T-helper 1 cell treated with Interleukin-12 subunit alpha and Interleukin-12 subunit beta and Interleukin-4 antibody, amounts not matched to agents 30 ng/mL and 1 ng/mL, for 36 hours (primary cell): ENCODE data around the gene RGS3. TPM values are rescaled to one million over a fixed set of nuclear protein-coding genes. Genes with fewer than 3 reads are reported as not detected.

Experiments
- intact Hi-C: fragments of 100-400 bp; cut with micrococcal nuclease; formaldehyde crosslinking; loops from one replicate; pipeline ENCODE4 v1.15.1; 2024
- total RNA-seq: library from RNA; stranded (reverse); gene quantifications from 2 replicates; pipeline ENCODE4 v1.2.3, GENCODE V29; 2022

RGS3 gene
- total RNA-seq, 1 donor from 2014 or later, result 35.9 TPM

DNA sequence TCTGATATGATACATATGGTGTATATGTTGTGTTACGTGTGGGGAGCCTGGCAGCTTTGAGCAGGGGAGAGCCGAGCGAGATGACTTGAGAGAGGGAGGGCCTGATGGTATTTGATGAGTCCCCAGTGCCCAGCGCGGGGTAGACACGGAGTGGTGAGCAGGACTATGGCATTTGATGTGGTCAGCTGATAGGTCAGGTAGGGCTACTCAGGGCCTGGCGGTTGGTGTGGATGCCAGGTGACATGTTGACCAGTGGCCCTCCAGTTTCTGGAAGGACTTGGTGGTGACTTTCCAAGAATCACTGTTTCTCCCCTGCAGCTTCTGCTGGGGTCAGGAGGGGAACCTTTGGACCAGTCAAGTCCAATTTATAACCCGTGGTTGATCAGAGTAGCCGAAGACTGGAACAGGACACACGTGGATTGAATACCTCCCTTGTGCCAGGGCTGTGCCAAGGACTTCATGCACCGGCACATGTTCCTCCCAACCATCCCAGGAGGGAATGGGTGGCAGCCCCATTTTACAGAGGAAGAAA lies 148.8 kb downstream of the RGS3 start:
- intact Hi-C loops, result no loop called here

DNA sequence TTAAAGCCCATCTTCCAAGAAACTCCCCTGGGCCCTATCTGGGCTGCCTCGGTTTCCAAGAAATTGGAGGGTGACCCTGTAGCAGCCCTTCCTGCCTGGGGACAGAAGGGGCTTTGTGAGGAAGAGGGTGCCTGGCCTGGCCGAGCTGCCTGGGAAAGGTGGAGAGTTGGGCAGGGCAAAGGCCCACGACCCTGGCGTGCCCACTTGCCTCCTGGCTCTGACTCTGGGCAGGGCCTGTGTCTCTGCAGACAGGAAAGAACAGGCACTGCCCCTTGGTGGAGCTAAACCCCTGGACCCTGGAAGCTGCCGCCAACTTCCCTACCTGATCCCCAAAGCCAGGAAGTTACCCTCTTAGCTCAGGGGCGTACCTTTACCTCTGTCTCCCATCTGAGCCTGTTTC lies 149.3 kb downstream of the RGS3 start:
- intact Hi-C loops, result no loop called here

- intact Hi-C loops, result no loop called here
These were observed 150.4 kb downstream of the RGS3 start for GRCh38 chr9:113613815-113614413.

DNA sequence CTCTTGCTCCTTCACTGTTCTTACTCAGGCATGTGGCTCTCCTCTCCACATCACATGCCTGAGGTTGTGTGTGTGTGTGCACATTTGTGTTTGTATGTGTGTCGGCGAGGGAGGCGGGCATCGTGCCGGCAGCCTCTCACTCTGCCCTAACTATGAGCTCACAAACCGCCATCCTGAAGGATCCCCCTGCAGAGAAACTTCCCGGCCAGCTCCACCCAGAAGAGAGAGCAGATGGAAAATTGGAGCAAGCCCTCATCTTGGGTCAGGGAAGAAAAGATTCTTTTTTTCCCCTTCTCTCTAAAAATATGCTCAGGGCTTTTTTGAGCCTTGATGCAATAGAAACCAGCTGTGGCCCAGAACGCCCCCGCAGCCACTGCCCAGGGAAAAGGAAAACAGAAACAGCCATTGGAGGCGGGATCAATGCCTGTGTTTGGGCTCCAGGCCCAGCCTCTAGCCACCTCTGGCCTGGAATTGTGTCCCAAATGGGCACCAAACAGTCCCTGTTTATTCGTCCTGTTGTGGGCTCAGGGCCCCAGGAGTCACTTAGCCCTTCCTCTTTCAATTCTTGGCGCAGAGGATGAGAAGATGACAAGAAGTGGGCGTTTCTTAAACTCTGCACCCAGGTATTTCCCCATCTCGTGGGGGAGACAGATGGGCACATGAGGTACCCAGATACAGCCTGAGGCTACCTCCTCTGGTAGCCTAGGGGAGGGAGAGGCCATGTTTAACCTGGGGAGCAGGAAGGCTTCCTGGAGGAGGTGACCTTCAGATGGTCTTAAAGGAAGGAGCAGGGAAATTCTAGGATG lies 151.5 kb downstream of the RGS3 start:
- intact Hi-C loops, result no loop called here

GRCh38 chr9:113616116-113616515 lies 152.6 kb downstream of the RGS3 start:
- intact Hi-C loops, result no loop called here

DNA sequence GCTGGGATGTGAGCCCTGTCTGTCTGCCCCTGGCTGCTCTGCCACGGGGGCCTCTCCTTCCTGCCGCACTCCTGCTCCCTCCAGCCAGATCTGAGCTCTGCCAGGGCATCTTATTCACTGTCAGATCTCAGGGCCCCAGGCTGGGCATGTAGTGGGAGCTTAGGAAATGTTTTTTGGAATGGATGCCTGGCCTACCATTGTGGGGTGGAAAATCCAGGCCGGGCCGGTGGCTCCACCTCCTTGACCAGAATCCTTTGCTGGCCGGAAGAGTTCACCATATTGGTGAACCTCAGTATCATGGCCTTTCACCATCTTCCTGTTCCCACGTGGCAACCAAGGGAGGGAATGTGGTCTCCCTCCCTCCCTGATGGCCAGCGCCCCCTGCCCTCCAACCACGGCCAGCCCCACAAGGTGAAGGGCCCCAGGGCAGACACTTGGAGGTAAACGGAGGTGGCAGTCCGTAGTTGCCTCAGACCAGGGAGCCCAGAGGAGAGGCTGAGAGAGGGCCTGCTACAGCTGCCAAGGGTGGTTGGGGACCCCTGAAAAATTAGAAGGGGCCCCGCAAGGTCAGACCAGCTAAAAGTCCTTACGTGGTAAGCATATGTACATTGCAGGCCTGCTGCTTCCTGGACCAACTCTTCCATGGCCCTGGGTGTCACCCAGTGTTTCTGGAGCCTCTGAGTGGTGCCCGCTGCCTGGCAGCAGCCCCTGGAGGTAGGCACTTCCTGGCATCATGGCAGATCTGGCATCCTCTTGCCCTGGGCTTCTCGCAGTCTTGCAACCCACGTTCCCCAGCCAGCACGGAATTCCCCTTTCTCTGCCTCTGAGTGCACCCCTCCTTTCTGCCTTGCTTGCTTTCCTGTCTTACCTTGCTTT lies 153.3 kb downstream of the RGS3 start:
- intact Hi-C loops, result no loop called here

- intact Hi-C loops, result no loop called here
These were observed 154.0 kb downstream of the RGS3 start for GRCh38 chr9:113617550-113617949.

GRCh38 chr9:113618836-113619490 lies 155.4 kb downstream of the RGS3 start:
- intact Hi-C loops, result no loop called here

GRCh38 chr9:113619491-113620376 lies 156.2 kb downstream of the RGS3 start:
- intact Hi-C loops, result no loop called here

DNA sequence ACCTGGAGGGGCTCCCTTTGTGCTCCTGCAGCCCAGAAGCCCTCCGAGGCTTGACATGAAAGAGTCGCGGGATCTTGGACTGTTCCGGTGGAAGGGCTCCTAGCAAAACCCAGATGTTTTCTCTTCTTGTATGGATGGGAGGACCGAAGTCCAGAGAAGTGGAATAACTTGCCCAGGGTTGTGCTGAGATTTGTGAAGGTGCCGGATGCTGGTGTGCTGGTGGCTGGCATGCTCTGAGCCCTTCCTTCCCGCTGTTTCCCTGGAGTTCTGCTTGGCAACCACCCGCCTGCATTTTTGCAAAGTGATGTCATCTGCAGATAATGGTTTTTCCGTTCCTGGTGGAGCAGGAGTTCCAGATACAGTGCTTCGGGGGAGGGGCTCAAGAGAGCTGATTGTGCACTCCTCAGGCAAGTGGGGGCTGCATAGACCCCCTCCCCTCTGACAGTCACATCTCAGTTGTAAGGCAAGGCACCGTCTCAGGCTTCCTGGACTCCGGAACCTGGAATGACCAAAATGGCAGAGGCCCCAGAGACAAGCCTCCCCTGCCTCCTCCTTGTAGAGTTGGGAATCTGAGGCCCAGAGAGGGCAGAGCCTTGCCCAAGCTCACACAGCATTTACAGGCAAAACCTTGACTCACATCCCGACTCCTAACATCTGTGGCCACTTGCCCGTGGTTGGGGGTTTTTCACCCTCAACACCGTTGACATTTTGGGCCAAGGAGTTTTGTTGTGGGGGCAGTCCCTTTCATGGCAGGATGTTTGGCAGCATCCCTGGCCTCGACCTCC lies 157.0 kb downstream of the RGS3 start:
- intact Hi-C loops, result no loop called here

DNA sequence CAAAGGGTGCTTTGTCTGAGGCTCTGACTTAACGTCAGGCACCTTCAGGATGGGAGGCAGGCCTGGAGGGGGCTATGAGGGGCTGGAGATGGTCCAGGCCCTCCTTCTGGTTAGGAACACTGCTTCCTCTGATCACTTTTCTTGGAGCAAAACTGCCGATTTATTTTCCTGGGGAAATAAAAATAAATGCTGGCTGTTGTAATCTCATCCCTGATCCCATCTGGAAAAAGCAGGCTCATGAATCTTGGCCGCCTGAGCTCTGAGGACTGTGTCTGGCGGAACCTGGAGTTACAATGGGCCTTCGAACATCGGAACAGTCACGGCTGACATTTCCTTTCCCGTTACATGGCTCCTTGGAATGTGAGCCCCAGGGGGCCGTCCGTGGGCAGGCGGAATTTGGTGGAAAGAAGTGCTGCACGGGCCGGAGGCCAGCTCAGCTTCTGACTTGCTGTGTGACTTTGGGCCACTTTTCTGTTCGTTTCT lies 157.8 kb downstream of the RGS3 start:
- intact Hi-C loops, result no loop called here

- intact Hi-C loops, result no loop called here
These were observed 158.5 kb downstream of the RGS3 start for GRCh38 chr9:113621980-113622379.

- intact Hi-C loops, result no loop called here
These were observed 159.3 kb downstream of the RGS3 start for GRCh38 chr9:113622600-113623400.

DNA sequence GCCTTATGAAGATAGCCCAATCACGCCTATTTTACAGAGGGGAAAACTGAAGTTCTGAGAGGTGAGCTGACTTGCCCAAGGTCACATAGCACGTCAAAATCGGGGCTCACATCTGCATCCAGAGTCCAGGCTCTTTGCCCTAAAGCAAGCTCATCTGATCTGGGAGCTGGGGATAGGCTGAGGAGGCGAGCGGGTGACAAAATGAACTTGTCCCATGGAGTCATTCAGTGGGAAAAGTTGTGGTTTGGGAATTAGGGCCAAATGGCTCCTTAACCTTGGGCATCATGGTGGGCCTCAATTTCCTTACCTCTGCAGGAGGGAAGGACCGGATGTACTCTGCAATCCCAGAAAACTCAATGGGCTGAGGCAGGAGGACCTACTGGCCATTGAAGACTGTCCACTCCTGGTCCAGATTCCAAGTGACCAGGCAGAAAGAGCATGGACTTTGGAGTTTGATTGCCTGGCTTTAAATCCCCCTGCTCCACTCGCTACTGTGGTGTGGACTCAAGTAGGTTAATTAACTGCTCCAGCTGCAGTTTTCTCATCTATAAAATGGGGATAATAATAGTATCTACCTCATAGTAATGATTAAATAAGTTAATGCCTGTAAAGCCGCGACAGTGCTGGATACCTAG lies 160.4 kb downstream of the RGS3 start:
- intact Hi-C loops, result no loop called here

DNA sequence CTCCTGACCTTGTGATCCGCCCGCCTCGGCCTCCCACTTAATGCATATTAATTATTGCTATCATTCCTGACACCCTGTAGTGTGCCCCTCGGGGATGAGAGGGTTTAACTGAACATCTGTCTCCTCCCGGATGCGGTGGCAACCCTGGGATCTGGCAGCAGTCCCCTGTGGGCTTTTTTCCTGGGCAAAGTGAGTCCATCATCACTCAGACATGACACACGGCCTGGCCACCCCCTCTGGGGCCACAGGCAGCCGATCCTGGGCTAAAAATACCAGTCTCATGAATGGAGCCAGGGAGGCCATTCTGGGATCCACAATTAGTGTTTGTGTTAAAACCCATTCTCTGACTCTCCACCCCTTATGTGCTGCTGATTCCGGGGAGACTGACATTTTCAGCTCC lies 161.2 kb downstream of the RGS3 start:
- intact Hi-C loops, result no loop called here

DNA sequence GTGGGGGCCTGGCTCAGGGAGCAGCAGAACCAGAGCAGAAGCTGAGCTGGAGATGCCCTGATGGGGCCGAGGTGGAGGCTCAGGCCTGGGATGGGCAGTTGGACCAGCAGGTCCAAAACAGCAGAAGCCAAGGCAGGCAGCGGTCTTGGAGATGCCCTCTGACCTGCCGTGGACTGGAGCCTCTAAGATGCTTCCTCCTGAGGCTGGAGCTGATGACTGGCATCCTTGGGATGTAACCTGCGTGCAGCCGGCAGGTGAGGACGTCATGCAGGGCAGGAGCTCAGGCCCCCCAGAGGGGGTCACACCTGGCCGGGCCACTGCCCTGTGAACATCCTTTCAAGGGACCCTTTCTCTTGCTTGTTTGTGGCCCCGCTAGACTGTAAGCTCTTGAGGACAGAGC lies 162.0 kb downstream of the RGS3 start:
- intact Hi-C loops, result no loop called here

DNA sequence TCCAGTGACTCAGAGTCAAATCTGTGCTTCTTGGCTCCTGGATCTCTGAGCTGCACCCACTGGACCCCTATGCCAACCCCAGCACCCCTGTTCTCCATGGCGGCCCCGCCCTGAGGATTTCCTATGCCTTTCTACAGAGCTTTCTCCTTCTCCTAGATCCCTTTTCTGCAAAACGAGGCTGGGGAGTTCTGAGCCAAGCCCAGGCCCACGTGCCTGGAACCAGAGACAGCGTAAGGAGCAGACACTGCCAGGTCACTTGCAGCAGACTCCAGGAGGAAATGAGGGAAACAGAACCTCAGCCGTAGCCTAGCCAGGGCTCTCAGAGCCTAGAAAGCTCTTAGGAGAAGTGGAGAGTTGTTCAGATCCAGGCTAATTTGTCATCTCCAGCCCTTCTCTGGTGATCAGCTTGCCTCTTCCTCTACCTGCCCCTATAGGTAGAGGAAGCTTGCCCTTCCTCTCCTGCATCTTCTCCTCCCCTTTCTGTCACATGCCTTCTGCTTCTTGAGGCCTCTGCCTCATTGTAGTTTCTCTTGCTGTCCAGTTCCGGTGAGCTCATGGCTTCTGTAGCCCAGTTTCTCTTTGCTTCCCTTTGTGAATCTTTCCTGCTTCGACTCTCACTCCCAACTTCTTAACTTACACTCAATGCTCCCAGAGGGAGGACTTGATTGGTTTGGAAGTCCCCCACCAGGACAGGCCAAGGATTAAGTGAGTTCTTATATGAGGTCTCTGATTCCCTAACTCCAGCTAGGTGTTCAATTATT lies 163.4 kb downstream of the RGS3 start:
- intact Hi-C loops, result no loop called here
